RWPE2 (cell line): ENCODE measurements around the gene MTSS2.

ENCODE experiments used
- ATAC-seq: fragments of 200-7000 bp; cut with Tn5 transposase; 3 replicates; pipeline ENCODE4 v1.9.1; 2021; ENCODE audit warnings: low read depth
- DNase-seq: peaks from one replicate; pipeline ENCODE4 v3.0.0-alpha.2; 2020; ENCODE audit warnings: low spot score
- H3K27ac ChIP-seq: fragments of 450-650 bp; 2 replicates; pipeline ENCODE4 v1.5.1; 2017; ENCODE audit warnings: mild to moderate bottlenecking; ENCODE audit not compliant: poor library complexity, severe bottlenecking
- H3K27me3 ChIP-seq: fragments of 250-450 bp; sonication (Bioruptor Pico); 2 replicates; pipeline ENCODE4 v1.5.1; 2021; ENCODE audit warnings: mild to moderate bottlenecking, moderate library complexity; ENCODE audit not compliant: insufficient read depth, poor library complexity, severe bottlenecking
- H3K36me3 ChIP-seq: fragments of 250-450 bp; sonication (Bioruptor Pico); 2 replicates; pipeline ENCODE4 v1.5.1; 2020; ENCODE audit warnings: low read depth, mild to moderate bottlenecking, moderate library complexity
- H3K4me1 ChIP-seq: fragments of 250-450 bp; sonication (Bioruptor Pico); 2 replicates; pipeline ENCODE4 v1.5.1; 2021; ENCODE audit warnings: mild to moderate bottlenecking, moderate library complexity; ENCODE audit not compliant: insufficient read depth, poor library complexity, severe bottlenecking
- H3K4me3 ChIP-seq: fragments of 250-450 bp; sonication (Bioruptor Pico); 2 replicates; pipeline ENCODE4 v1.5.1; 2021; ENCODE audit warnings: mild to moderate bottlenecking, moderate library complexity; ENCODE audit not compliant: severe bottlenecking
- H3K9me3 ChIP-seq: fragments of 250-450 bp; sonication (Bioruptor Pico); 2 replicates; pipeline ENCODE4 v1.5.1; 2021; ENCODE audit warnings: mild to moderate bottlenecking, moderate library complexity; ENCODE audit not compliant: severe bottlenecking
- CTCF ChIP-seq: fragments of 450-650 bp; IDR thresholded peaks from one replicate; pipeline ENCODE4 v1.5.1; 2017; ENCODE audit warnings: mild to moderate bottlenecking, moderate library complexity; ENCODE audit not compliant: poor library complexity, severe bottlenecking

MTSS2 gene

DNA sequence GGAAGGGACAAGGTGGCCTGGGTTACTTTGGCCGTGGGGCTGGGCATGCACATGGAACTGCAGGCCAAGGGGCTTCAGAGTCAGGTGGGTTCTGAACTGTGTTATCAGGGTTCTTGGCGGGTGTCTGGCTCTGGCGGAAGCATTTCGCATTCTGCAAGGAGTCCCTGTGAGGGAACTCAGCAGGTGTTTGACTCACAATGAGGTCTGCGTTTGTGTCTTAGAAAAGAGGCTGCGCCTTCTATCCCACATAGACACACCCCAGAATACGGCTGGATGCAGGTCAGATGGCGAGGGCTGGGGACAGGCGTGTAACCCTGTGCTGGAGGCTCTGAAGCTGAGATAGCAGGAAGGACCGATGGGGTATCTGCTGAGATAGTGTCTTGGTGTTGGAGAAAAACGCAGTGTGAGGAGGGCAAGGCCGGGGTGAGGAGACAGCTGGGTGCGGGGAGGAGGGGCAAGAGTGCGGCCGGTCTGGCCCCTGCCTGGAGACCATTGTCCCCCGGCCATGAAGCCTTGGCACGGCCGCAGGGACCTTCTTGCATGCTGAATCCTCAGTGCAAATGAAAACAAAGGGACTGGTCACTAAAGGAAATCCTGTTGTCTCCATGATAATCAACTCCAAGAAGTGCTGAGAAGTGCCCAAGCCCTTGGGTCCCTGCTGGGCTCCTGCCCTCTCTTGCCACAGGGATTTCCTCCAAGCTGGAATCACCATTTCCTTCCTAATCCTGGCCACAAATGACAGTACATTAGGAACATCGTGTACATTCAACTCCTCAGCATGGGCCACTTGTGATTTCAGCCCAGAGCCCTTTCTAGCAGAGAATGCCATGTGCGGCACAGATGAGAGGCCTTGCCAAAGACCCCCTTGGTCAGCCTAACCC is 22.8 kb upstream of the MTSS2 start:
- H3K36me3 ChIP-seq, result no peaks in the 10 kb centered on the region
- ATAC-seq (no peak), DNase-seq (no peak)
- no peaks in the 10 kb centered on the region for H3K27me3 ChIP-seq
- H3K4me1 ChIP-seq, result peaks cover 36% of the 10 kb centered on the region
- H3K27ac ChIP-seq, result peak overlapping the region; percentile 92
- no peaks in the 10 kb centered on the region for H3K9me3 ChIP-seq
- no peak for TF ChIP-seq CTCF
- H3K4me3 ChIP-seq, result no peak overlapping the region

GRCh38 chr16:70706948-70707465 is 21.2 kb upstream of the MTSS2 start:
- H3K9me3 ChIP-seq, result no peaks in the 10 kb centered on the region
- no peak for DNase-seq
- H3K4me3 ChIP-seq, result no peak overlapping the region
- peaks cover 38% of the 10 kb centered on the region for H3K4me1 ChIP-seq
- H3K27me3 ChIP-seq, result no peaks in the 10 kb centered on the region
- ATAC-seq, result peak; percentile 86
- no peak for TF ChIP-seq CTCF
- H3K36me3 ChIP-seq, result no peaks in the 10 kb centered on the region
- H3K27ac ChIP-seq, result peak overlapping the region; percentile 92

DNA sequence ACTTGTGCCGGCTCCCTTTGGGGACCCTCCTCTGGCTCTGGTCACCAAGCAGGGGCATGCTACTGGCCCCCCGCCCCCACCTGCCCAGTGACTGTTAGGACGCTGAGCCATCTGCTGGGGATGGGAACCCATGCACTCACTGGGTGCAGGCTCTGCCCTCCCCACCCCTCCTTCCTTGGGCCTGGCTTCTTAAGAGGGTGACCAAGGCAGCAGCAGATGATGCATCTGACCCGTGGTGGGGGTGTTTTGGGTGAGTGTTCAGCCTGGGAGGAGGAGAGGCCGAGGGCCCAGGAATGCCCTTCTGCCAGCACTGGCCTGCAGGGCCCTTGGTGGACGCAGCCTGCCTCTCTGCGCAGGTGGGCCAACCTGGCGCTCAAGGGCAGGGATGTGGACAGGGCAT is 19.2 kb upstream of the MTSS2 start:
- H3K27ac ChIP-seq, result peak overlapping the region; percentile 92
- DNase-seq (no peak), ATAC-seq (no peak)
- H3K4me3 ChIP-seq, result no peak overlapping the region
- H3K27me3 ChIP-seq, result no peaks in the 10 kb centered on the region
- no peaks in the 10 kb centered on the region for H3K9me3 ChIP-seq
- peaks cover 58% of the 10 kb centered on the region for H3K4me1 ChIP-seq
- TF ChIP-seq CTCF, result no peak
- H3K36me3 ChIP-seq, result no peaks in the 10 kb centered on the region

DNA sequence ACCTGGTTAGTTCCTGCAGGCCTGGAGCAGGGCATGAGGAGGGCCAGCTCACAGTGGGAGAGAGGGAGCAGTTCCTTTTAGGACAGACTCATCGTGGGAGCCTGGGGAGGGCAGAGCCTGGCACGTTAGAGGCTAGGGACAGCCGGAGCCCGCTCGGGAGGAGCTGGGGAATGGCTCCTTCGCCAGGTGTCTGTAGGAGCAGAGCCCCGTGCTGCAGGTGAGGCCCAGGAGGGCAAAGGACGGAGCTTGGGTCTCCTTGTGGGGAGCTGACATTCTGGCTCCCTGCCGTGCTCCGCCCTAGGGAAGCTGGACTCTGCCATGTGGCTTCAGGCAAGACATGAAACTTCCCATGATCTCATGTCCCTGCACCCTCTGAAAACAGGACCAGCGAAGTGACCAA is 18.7 kb upstream of the MTSS2 start:
- TF ChIP-seq CTCF, result no peak
- H3K27ac ChIP-seq, result peak overlapping the region; percentile 92

More for the DNA sequence above, 18.7 kb upstream of the MTSS2 start:
- no peaks in the 10 kb centered on the region for H3K9me3 ChIP-seq
- peaks cover 58% of the 10 kb centered on the region for H3K4me1 ChIP-seq
- no peaks in the 10 kb centered on the region for H3K27me3 ChIP-seq
- H3K4me3 ChIP-seq, result no peak overlapping the region
- no peak for ATAC-seq
- no peaks in the 10 kb centered on the region for H3K36me3 ChIP-seq
- DNase-seq, result no peak
